ENCODE data around the gene PTPN1.
"Not testable (repeated sequence)": the region's sequence is repeated elsewhere in the genome, so short reads cannot be mapped to it uniquely, and the experiment has no call there.

PTPN1 gene

DNA sequence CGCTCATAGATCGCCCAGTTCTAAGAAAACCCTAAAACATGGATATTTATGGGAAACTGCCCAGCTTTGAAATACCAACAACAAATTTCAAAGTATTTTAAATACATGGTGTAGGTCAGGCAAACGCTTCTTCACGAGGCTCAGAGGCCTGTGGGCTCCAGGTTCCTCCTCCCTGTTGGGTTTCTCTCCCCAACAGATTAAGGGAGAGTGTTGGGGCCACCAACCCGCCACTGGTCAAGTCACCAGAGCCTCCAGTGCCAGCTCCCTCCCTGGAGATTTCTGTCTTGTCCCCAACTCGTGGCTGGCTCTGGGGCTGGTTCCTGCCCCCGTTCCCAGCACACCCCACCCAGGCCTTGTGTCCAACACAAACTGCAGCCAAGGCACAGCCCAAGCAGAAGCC lies 87.9 kb downstream of the PTPN1 start:
- no peaks in the 10 kb centered on the region for H3K27me3 ChIP-seq (ENCODE audit: control insufficient read depth, insufficient read depth, low read length, poor library complexity, severe bottlenecking)
- WGBS, 2 experiments = 84 to 89% methylated on average over 7 of the region's 7 CpGs
- H3K9me3 ChIP-seq (ENCODE audit: control insufficient read depth, low read length) = no peaks in the 10 kb centered on the region
- H3K36me3 ChIP-seq (ENCODE audit: control insufficient read depth, insufficient read depth, low read length) = no peaks in the 10 kb centered on the region
- H3K4me1 ChIP-seq (ENCODE audit: control insufficient read depth, insufficient read depth, low read length) = peaks cover 5% of the 10 kb centered on the region
- no peak overlapping the region for H3K4me3 ChIP-seq (ENCODE audit: insufficient read depth, low read depth, low read length)
- H3K27ac ChIP-seq (ENCODE audit: insufficient read depth, low read depth, low read length, poor library complexity, severe bottlenecking) = no peak overlapping the region

DNA sequence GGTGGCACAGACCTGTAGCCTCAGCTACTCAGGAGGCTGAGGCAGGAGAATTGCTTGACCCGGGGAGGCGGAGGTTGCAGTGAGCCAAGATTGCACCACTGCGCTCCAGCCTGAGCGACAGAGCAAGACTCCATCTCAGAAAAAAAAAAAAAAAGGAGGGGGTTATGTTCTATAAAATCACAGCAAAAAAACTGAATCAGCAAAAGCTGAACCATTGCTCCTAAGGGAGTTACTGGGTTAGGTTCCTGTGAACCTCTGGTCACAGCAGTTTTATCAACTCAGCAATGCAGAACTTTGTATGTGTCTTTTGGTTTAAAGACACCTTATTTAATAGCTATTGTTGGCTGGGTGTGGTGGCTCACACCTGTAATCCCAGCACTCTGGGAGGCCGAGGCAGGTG lies 88.6 kb downstream of the PTPN1 start:
- H3K4me3 ChIP-seq (ENCODE audit: insufficient read depth, low read depth, low read length); H3K4me1 ChIP-seq (ENCODE audit: control insufficient read depth, insufficient read depth, low read length); H3K27me3 ChIP-seq (ENCODE audit: control insufficient read depth, insufficient read depth, low read length, poor library complexity, severe bottlenecking); H3K27ac ChIP-seq (ENCODE audit: insufficient read depth, low read depth, low read length, poor library complexity, severe bottlenecking); H3K9me3 ChIP-seq (ENCODE audit: control insufficient read depth, low read length); H3K36me3 ChIP-seq (ENCODE audit: control insufficient read depth, insufficient read depth, low read length): not testable (repeated sequence)
- WGBS, 2 experiments = 97 to 99% methylated on average over 5 of the region's 5 CpGs

DNA sequence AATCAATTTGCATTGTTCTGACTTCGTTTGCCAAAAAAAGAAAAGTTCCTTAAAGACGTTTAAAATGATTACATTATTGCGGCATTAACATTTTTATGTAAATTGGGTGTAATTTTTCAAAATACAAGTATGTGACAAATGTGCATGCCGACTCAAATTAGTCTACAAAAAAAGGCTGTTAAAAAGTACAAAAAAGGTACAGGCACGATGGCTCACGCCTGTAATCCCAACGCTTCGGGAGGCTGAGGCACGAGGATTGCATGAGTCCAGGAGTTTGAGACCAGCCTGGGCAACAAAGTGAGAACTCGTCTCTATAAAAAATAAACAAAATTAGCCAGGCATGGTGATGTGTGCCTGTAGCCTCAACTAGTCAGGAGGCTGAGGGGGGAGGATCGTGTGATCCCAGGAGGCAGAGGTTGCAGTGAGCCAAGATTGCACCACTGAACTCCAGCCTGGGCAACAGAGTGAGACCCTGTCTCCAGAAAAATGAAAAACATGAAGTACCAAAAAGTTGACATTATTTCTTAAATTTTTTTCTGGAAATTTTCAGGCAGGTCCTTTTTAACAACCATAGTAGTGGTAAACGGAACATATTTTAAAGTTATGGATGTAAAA lies 90.2 kb downstream of the PTPN1 start:
- 95% methylated on average over 12 of the region's 12 CpGs for WGBS, 2 experiments
- H3K27ac ChIP-seq (ENCODE audit: insufficient read depth, low read depth, low read length, poor library complexity, severe bottlenecking) = no peak overlapping the region

DNA sequence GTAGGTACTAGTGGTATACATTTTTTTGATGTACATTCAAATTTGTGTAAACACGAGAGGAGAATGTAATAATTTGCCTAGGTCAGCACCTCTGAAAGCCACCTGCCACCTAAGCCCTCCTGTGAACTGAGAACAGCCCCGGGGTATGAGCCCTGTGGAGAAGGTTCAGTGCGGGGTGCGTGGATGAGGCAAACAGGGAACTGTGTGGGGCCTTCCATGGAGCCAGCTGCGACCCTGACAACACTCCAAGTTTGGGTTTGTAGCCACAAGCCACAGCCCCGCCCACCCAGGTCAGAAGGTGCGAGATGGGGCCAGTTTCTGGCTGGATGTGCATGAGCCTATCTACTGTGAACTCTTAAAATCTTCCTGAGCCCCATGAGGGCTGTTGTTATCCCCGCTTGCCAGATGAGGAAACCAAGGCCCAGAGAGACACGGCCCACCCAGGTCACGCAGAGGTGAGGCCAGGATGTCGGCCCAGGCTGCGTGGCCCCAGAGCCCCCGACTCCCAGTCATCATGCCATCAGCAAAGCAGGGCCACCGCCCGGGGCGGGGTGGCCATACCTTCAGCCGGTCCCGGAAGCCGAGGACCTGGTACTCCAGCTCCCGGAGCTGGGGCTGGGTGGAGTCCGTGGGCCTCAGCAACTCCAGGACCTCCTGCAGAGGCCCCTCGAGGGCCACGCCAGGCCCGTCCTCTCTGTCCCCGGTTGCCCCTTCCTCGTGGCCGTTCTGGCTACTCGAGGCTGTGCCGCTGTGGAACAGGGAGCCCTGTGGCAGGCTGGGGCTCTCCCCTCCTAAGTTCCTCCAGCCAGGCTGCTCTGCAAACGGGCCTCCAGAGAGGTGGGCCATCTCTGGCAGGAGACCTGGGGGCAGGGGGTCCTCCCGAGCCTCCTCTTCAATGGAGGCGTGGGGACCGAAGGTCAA lies 91.6 kb downstream of the PTPN1 start:
- no peaks in the 10 kb centered on the region for H3K36me3 ChIP-seq (ENCODE audit: control insufficient read depth, insufficient read depth, low read length)
- no peaks in the 10 kb centered on the region for H3K9me3 ChIP-seq (ENCODE audit: control insufficient read depth, low read length)
- peak overlapping the region; percentile 16 for H3K27ac ChIP-seq (ENCODE audit: insufficient read depth, low read depth, low read length, poor library complexity, severe bottlenecking)
- no peak overlapping the region for H3K4me3 ChIP-seq (ENCODE audit: insufficient read depth, low read depth, low read length)
- WGBS, 2 experiments = 92 to 93% methylated on average over 33 of the region's 33 CpGs
- H3K27me3 ChIP-seq (ENCODE audit: control insufficient read depth, insufficient read depth, low read length, poor library complexity, severe bottlenecking) = no peaks in the 10 kb centered on the region
- H3K4me1 ChIP-seq (ENCODE audit: control insufficient read depth, insufficient read depth, low read length) = no peaks in the 10 kb centered on the region

More for the DNA sequence above, 90.2 kb downstream of the PTPN1 start:
- Histone ChIP-seq H3K36me3 (ENCODE audit: control insufficient read depth, insufficient read depth, low read length) (no peaks in the 10 kb centered on the region), H3K9me3 (ENCODE audit: control insufficient read depth, low read length) (no peaks in the 10 kb centered on the region), H3K4me3 (ENCODE audit: insufficient read depth, low read depth, low read length) (no peak overlapping the region), H3K27me3 (ENCODE audit: control insufficient read depth, insufficient read depth, low read length, poor library complexity, severe bottlenecking) (no peaks in the 10 kb centered on the region), H3K4me1 (ENCODE audit: control insufficient read depth, insufficient read depth, low read length) (peaks cover 5% of the 10 kb centered on the region)

DNA sequence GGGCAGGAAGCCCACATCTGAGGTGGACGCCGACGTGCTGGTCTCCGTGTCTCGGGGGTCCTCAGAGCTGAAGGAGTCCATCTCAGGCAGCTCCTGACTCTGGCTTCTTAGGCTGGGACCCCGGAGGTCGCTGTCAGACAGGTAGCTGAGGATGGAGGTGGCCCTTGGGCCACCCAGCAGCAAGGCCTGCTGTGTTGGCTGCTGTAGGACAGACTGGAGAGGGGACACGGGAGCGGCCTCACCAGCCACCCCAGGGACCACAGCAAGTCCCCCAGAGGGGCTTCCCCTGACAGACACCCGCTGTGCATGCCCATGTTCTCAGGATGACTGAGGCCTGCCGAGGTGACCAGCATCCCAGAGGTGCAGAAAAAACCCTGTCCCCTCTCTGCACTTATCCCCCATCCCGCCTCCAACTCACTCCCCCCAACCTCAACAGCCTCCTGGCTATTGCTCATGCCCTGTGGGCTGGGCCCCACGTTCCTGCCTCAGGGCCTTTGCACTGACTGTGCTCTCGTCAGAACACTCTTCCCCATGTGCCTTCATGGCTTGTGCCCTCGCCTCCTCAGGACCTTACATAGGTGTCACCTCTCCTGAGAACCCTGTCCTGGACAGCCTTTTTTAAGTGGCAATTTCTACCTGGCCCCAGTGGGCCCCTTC lies 92.4 kb downstream of the PTPN1 start:
- 94% methylated on average over 15 of the region's 15 CpGs for WGBS, 2 experiments
- Histone ChIP-seq H3K4me1 (ENCODE audit: control insufficient read depth, insufficient read depth, low read length) (no peaks in the 10 kb centered on the region), H3K27ac (ENCODE audit: insufficient read depth, low read depth, low read length, poor library complexity, severe bottlenecking) (no peak overlapping the region), H3K9me3 (ENCODE audit: control insufficient read depth, low read length) (no peaks in the 10 kb centered on the region), H3K27me3 (ENCODE audit: control insufficient read depth, insufficient read depth, low read length, poor library complexity, severe bottlenecking) (no peaks in the 10 kb centered on the region), H3K36me3 (ENCODE audit: control insufficient read depth, insufficient read depth, low read length) (no peaks in the 10 kb centered on the region), H3K4me3 (ENCODE audit: insufficient read depth, low read depth, low read length) (no peak overlapping the region)

GRCh38 chr20:50604451-50604850 lies 94.3 kb downstream of the PTPN1 start:
- Histone ChIP-seq H3K4me1 (ENCODE audit: control insufficient read depth, insufficient read depth, low read length) (no peaks in the 10 kb centered on the region), H3K36me3 (ENCODE audit: control insufficient read depth, insufficient read depth, low read length) (no peaks in the 10 kb centered on the region), H3K27ac (ENCODE audit: insufficient read depth, low read depth, low read length, poor library complexity, severe bottlenecking) (no peak overlapping the region), H3K4me3 (ENCODE audit: insufficient read depth, low read depth, low read length) (no peak overlapping the region), H3K27me3 (ENCODE audit: control insufficient read depth, insufficient read depth, low read length, poor library complexity, severe bottlenecking) (no peaks in the 10 kb centered on the region), H3K9me3 (ENCODE audit: control insufficient read depth, low read length) (no peaks in the 10 kb centered on the region)
- 94 to 95% methylated on average over 12 of the region's 12 CpGs for WGBS, 2 experiments

DNA sequence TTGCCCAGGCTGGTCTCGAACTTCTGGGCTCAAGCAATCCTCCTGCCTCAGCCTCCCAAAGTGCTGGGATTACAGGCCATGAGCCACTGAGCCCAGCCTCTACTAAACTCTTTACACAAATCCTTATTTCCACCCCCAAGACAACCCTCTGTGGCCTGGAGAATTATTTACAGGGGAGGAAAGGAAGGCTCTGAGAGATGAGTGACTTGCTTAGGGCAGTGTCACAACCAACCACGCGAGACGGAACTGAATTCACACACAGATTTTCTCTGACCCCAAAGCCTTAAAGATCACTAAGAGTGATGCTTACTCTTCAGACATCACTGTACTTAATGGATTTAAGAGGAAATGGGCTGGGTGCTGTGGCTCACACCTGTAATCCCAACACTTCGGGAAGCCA lies 95.0 kb downstream of the PTPN1 start:
- H3K4me3 ChIP-seq (ENCODE audit: insufficient read depth, low read depth, low read length) = no peak overlapping the region
- 89 to 95% methylated on average over 5 of the region's 5 CpGs for WGBS, 2 experiments
- no peaks in the 10 kb centered on the region for H3K27me3 ChIP-seq (ENCODE audit: control insufficient read depth, insufficient read depth, low read length, poor library complexity, severe bottlenecking)
- H3K36me3 ChIP-seq (ENCODE audit: control insufficient read depth, insufficient read depth, low read length) = no peaks in the 10 kb centered on the region
- H3K9me3 ChIP-seq (ENCODE audit: control insufficient read depth, low read length) = no peaks in the 10 kb centered on the region
- H3K27ac ChIP-seq (ENCODE audit: insufficient read depth, low read depth, low read length, poor library complexity, severe bottlenecking) = no peak overlapping the region
- H3K4me1 ChIP-seq (ENCODE audit: control insufficient read depth, insufficient read depth, low read length) = no peaks in the 10 kb centered on the region

- Histone ChIP-seq H3K9me3 (ENCODE audit: control insufficient read depth, low read length) (no peaks in the 10 kb centered on the region), H3K36me3 (ENCODE audit: control insufficient read depth, insufficient read depth, low read length) (no peaks in the 10 kb centered on the region), H3K4me3 (ENCODE audit: insufficient read depth, low read depth, low read length) (no peak overlapping the region), H3K27me3 (ENCODE audit: control insufficient read depth, insufficient read depth, low read length, poor library complexity, severe bottlenecking) (no peaks in the 10 kb centered on the region), H3K27ac (ENCODE audit: insufficient read depth, low read depth, low read length, poor library complexity, severe bottlenecking) (no peak overlapping the region), H3K4me1 (ENCODE audit: control insufficient read depth, insufficient read depth, low read length) (no peaks in the 10 kb centered on the region)
- 93 to 96% methylated on average over 9 of the region's 9 CpGs for WGBS, 2 experiments
Observed at GRCh38 chr20:50607436-50607835, 97.3 kb downstream of the PTPN1 start.

DNA sequence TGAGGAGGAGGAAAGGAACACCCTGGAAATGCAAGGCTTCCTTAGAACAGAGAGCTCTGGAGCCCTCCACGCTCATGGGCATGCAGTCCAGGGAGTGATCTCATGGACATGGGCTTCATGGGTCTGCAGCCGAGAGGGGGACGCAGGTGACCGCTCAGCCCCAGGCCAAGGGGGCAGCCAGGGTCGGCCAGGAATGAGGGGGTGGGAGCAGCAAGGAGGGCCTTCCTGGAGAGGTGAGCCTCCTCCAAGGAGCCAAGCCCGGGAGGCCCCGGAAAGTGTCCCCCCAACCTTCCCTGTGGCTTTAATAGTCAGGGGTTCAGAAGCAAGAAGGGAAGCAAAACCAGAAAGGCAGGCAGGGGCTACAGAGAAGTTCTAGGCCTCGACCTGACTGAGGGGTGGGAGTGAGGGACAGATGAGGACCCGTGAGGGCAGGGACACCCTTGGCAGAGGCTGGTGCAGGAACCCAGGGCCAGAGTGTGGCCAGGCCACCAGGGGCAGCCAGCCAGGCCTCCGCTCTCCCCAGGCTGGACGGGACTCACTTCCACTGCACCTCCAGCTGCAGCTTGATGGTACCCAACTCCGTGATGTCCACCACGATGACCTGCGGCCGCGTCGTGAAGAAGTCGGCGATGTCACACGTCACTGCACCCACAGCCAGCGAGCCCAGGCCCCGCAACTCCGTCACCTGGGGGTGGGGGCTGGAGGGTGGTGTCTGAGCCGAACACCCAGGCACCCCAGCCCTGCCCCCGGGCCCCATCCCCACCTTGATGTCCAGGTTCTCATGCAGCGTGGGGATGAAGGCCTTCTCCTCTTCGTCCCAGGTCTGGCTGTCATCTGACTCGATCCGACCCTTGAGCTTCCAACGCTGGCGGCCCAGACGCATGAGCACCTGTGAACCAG lies 97.9 kb downstream of the PTPN1 start:
- Histone ChIP-seq H3K36me3 (ENCODE audit: control insufficient read depth, insufficient read depth, low read length) (no peaks in the 10 kb centered on the region), H3K27ac (ENCODE audit: insufficient read depth, low read depth, low read length, poor library complexity, severe bottlenecking) (no peak overlapping the region), H3K4me1 (ENCODE audit: control insufficient read depth, insufficient read depth, low read length) (no peaks in the 10 kb centered on the region), H3K4me3 (ENCODE audit: insufficient read depth, low read depth, low read length) (no peak overlapping the region), H3K9me3 (ENCODE audit: control insufficient read depth, low read length) (no peaks in the 10 kb centered on the region), H3K27me3 (ENCODE audit: control insufficient read depth, insufficient read depth, low read length, poor library complexity, severe bottlenecking) (no peaks in the 10 kb centered on the region)
- WGBS, 2 experiments = 95 to 96% methylated on average over 32 of the region's 32 CpGs
